ENCODE measurements around the gene SH3D21.

DNA sequence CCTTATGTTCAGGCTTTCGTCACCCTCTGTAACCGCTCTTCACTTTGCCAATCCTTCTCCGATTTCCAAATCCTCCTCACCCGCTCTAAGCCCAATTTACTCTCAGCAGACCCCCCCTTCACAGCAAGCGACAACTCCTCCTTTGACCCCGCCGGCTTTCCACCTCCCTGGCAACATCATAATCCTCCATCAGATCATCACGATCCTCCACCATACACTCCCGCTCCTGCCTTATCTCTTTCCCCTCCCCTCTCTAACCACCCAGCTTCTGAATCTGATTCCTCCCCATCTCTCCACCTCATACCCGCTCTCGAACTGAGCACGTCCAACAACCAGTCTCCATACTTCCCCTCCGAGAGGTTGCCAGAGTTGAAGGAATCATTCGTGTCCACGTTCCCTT lies 24.8 kb downstream of the SH3D21 start:
- TF ChIP-seq, protein P1, sequence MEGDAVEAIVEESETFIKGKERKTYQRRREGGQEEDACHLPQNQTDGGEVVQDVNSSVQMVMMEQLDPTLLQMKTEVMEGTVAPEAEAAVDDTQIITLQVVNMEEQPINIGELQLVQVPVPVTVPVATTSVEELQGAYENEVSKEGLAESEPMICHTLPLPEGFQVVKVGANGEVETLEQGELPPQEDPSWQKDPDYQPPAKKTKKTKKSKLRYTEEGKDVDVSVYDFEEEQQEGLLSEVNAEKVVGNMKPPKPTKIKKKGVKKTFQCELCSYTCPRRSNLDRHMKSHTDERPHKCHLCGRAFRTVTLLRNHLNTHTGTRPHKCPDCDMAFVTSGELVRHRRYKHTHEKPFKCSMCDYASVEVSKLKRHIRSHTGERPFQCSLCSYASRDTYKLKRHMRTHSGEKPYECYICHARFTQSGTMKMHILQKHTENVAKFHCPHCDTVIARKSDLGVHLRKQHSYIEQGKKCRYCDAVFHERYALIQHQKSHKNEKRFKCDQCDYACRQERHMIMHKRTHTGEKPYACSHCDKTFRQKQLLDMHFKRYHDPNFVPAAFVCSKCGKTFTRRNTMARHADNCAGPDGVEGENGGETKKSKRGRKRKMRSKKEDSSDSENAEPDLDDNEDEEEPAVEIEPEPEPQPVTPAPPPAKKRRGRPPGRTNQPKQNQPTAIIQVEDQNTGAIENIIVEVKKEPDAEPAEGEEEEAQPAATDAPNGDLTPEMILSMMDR (IDR thresholded peaks at IDR 0.05), result no peak
- TF ChIP-seq ZFX (IDR thresholded peaks at IDR 0.05; ENCODE audit: borderline replicate concordance), result no peak

Measured in 22Rv1 (cell line).